ENCODE data around the gene TSEN15.

DNA sequence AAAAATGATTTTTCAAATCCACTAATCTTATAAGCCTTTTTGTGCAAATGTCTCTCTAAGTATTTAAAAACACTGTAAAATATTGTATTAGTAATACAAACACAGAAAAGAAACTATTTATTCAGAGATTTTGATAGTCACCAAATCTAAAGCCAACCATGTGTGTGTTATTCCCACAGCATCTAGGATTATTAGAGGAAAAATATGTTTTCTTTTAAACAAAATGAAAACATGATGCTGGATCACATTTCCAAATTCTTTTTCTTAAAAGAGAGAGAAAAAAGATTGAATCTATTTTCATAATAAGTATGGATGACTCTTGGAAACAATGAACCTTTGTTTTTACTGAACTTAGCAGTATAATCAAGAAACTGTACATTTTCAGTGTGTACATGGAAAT lies 39.3 kb upstream of the TSEN15 start:
- TF ChIP-seq GABPA (IDR thresholded peaks at IDR 0.05 in 1 of 2, conservative IDR thresholded peaks at IDR 0.05 in 1 of 2): no peak
- TF ChIP-seq, protein P1, sequence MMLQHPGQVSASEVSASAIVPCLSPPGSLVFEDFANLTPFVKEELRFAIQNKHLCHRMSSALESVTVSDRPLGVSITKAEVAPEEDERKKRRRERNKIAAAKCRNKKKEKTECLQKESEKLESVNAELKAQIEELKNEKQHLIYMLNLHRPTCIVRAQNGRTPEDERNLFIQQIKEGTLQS (IDR thresholded peaks at IDR 0.05): no peak
- TF ChIP-seq, protein P2, sequence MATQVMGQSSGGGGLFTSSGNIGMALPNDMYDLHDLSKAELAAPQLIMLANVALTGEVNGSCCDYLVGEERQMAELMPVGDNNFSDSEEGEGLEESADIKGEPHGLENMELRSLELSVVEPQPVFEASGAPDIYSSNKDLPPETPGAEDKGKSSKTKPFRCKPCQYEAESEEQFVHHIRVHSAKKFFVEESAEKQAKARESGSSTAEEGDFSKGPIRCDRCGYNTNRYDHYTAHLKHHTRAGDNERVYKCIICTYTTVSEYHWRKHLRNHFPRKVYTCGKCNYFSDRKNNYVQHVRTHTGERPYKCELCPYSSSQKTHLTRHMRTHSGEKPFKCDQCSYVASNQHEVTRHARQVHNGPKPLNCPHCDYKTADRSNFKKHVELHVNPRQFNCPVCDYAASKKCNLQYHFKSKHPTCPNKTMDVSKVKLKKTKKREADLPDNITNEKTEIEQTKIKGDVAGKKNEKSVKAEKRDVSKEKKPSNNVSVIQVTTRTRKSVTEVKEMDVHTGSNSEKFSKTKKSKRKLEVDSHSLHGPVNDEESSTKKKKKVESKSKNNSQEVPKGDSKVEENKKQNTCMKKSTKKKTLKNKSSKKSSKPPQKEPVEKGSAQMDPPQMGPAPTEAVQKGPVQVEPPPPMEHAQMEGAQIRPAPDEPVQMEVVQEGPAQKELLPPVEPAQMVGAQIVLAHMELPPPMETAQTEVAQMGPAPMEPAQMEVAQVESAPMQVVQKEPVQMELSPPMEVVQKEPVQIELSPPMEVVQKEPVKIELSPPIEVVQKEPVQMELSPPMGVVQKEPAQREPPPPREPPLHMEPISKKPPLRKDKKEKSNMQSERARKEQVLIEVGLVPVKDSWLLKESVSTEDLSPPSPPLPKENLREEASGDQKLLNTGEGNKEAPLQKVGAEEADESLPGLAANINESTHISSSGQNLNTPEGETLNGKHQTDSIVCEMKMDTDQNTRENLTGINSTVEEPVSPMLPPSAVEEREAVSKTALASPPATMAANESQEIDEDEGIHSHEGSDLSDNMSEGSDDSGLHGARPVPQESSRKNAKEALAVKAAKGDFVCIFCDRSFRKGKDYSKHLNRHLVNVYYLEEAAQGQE (IDR thresholded peaks at IDR 0.05): no peak
- TF ChIP-seq, protein P3, sequence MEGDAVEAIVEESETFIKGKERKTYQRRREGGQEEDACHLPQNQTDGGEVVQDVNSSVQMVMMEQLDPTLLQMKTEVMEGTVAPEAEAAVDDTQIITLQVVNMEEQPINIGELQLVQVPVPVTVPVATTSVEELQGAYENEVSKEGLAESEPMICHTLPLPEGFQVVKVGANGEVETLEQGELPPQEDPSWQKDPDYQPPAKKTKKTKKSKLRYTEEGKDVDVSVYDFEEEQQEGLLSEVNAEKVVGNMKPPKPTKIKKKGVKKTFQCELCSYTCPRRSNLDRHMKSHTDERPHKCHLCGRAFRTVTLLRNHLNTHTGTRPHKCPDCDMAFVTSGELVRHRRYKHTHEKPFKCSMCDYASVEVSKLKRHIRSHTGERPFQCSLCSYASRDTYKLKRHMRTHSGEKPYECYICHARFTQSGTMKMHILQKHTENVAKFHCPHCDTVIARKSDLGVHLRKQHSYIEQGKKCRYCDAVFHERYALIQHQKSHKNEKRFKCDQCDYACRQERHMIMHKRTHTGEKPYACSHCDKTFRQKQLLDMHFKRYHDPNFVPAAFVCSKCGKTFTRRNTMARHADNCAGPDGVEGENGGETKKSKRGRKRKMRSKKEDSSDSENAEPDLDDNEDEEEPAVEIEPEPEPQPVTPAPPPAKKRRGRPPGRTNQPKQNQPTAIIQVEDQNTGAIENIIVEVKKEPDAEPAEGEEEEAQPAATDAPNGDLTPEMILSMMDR (IDR thresholded peaks at IDR 0.05; ENCODE audit: low read depth, low read length, missing input control): no peak

Measured in liver (tissue), 3 donors.